K562 (cell line): ENCODE measurements around the gene EGLN1. TPM values are rescaled to one million over a fixed set of nuclear protein-coding genes. Genes with fewer than 3 reads are reported as not detected.

Experiments used
- ATAC-seq: fragments of 200-7000 bp; cut with Tn5 transposase; 3 replicates; pipeline ENCODE4 v1.9.1; 2020; ENCODE audit warnings: moderate library complexity
- BruUV-seq: library from RNA; stranded (reverse); fragments of 400-500 nt; replicated peaks from 2 replicates; lab custom pipeline; 2021; lab: Mats Ljungman, UMichigan
- CTCF ChIA-PET: fragments of 300-600 bp; formaldehyde crosslinking; extraction: SDS; loops from one replicate; lab custom pipeline; 2021; ENCODE audit warnings: low intra/inter-chr PET ratio; lab: Yijun Ruan, JAX
- POLR2A ChIA-PET: fragments of 300-600, 350-650 bp; sonication (Branson Sonifier 250); formaldehyde crosslinking; extraction: SDS; loops from one replicate; lab custom pipeline; 2021; ENCODE audit warnings: antibody characterized with exemption, inconsistent platforms; lab: Yijun Ruan, JAX
- DNase-seq, 4 experiments: peaks; one replicate each; pipeline versions ENCODE4 v3.0.0 to v3.0.0-alpha.2; 2011 to 2018; ENCODE audit warnings: low spot score in 3 of 4, mixed read lengths in 3 of 4; ENCODE audit errors: extremely low read depth in 1 of 4
- FAIRE-seq: peaks from 2 replicates; lab custom pipeline; 2011; peaks lifted over from hg19 to GRCh38; lab: Jason Lieb, UNC
- H2AFZ ChIP-seq: 2 replicates; pipeline ENCODE4 v1.6.0; 2011; ENCODE audit warnings: low read depth, low read length, control low read depth, inconsistent platforms
- H3K27ac ChIP-seq: fragments of 200-600 bp; 3 replicates; pipeline ENCODE4 v1.8.0; 2011; ENCODE audit warnings: low read depth, mild to moderate bottlenecking, control low read depth, inconsistent platforms, low read length, moderate library complexity, mixed read lengths; ENCODE audit errors: extremely low read depth
- H3K27me3 ChIP-seq, 2 experiments: fragments of 300-600 bp in 1 of 2; 2 replicates in 1 of 2; 3 replicates in 1 of 2; pipeline versions ENCODE4 v1.6.0 to v1.8.0; 2011; ENCODE audit warnings: inconsistent platforms in 2 of 2, low read length in 2 of 2, mild to moderate bottlenecking in 1 of 2, mixed read lengths in 1 of 2, moderate library complexity in 1 of 2; ENCODE audit not compliant: control insufficient read depth in 2 of 2, insufficient read depth in 2 of 2
- H3K36me3 ChIP-seq: fragments of 300-600 bp; 3 replicates; pipeline ENCODE4 v1.8.0; 2011; ENCODE audit warnings: mild to moderate bottlenecking, low read length, inconsistent platforms; ENCODE audit not compliant: control insufficient read depth, insufficient read depth
- H3K4me1 ChIP-seq, 2 experiments: fragments of 200-600 bp in 1 of 2; replicated peaks in 1 of 2; 2 replicates in 1 of 2; 3 replicates in 1 of 2; pipeline versions ENCODE4 v1.5.1 to v1.8.0; 2011; ENCODE audit warnings: inconsistent platforms in 2 of 2, low read length in 2 of 2, mild to moderate bottlenecking in 1 of 2, mixed read lengths in 1 of 2, moderate library complexity in 1 of 2; ENCODE audit not compliant: control insufficient read depth in 2 of 2, insufficient read depth in 2 of 2
- H3K4me2 ChIP-seq: 2 replicates; pipeline ENCODE4 v1.6.1; 2011; ENCODE audit warnings: low read length, control low read depth, inconsistent platforms, mixed read lengths; ENCODE audit not compliant: insufficient read depth
- H3K4me3 ChIP-seq: fragments of 200-600 bp; sonication (generic), shearing (Covaris generic); 2 replicates; pipeline ENCODE4 v1.5.1; 2016; ENCODE audit warnings: control low read depth, inconsistent platforms
- H3K79me2 ChIP-seq: fragments of 200-600 bp; 3 replicates; pipeline ENCODE4 v1.8.0; 2011; ENCODE audit warnings: low read length, inconsistent platforms; ENCODE audit not compliant: control insufficient read depth, insufficient read depth
- H3K9ac ChIP-seq, 2 experiments: 2 replicates each; pipeline versions ENCODE4 v1.6.0 to v1.6.1; 2011; ENCODE audit warnings: low read depth in 2 of 2, low read length in 2 of 2, control low read depth in 1 of 2, inconsistent platforms in 1 of 2, mild to moderate bottlenecking in 1 of 2, mixed read lengths in 1 of 2; ENCODE audit not compliant: insufficient read depth in 1 of 2
- H3K9me1 ChIP-seq: one replicate; pipeline ENCODE4 v1.6.0; 2011; ENCODE audit warnings: inconsistent platforms, mild to moderate bottlenecking, low read length, moderate library complexity; ENCODE audit not compliant: control insufficient read depth, insufficient read depth
- H3K9me3 ChIP-seq: replicated peaks from 2 replicates; pipeline ENCODE4 v1.5.1; 2011; ENCODE audit warnings: low read depth, low read length, inconsistent platforms; ENCODE audit not compliant: control insufficient read depth, insufficient read depth
- H4K20me1 ChIP-seq: replicated peaks from 2 replicates; pipeline ENCODE4 v1.6.1; 2011; ENCODE audit warnings: low read length, inconsistent platforms, mixed read lengths; ENCODE audit not compliant: control insufficient read depth, insufficient read depth
- ATF6 ChIP-seq: sonication (generic); formaldehyde crosslinking; IDR thresholded peaks from 2 replicates; pipeline ENCODE4 v1.4.0; 2020; ENCODE audit warnings: mild to moderate bottlenecking, missing genetic modification reagents
- ELK3 ChIP-seq: fragments of 450-650 bp; formaldehyde crosslinking; IDR thresholded peaks from 2 replicates; pipeline ENCODE4 v1.4.0; 2020; ENCODE audit warnings: mild to moderate bottlenecking
- KDM2B ChIP-seq: fragments of 250-450 bp; sonication (Bioruptor Pico); IDR thresholded peaks from 2 replicates; pipeline ENCODE4 v1.8.0; 2021; ENCODE audit warnings: mild to moderate bottlenecking, moderate library complexity
- RB1 ChIP-seq: fragments of 450-650 bp; IDR thresholded peaks from 2 replicates; pipeline ENCODE4 v1.6.1; 2017; ENCODE audit warnings: low read depth, mild to moderate bottlenecking
- RBM34 ChIP-seq: fragments of 200-400 bp; formaldehyde crosslinking; IDR thresholded peaks from 2 replicates; pipeline ENCODE4 v1.6.1; 2018; ENCODE audit warnings: low read length, borderline replicate concordance; ENCODE audit not compliant: insufficient read depth
- SIN3A ChIP-seq, 2 experiments: fragments of 150-350 bp in 1 of 2; IDR thresholded peaks; 2 replicates each; pipeline ENCODE4 v1.6.1; 2011 to 2016; ENCODE audit warnings: borderline replicate concordance in 2 of 2, low read depth in 2 of 2, low read length in 2 of 2, mild to moderate bottlenecking in 2 of 2, moderate library complexity in 2 of 2; ENCODE audit not compliant: control insufficient read depth in 1 of 2
- SMAD1 ChIP-seq: fragments of 150-350 bp; IDR thresholded peaks from 2 replicates; pipeline ENCODE4 v1.6.1; 2014; ENCODE audit warnings: low read length, low read depth; ENCODE audit not compliant: partially characterized antibody
- TAF9B ChIP-seq: fragments of 450-650 bp; IDR thresholded peaks from 2 replicates; pipeline ENCODE4 v1.6.1; 2018; ENCODE audit warnings: mild to moderate bottlenecking; ENCODE audit not compliant: partially characterized antibody
- VEZF1 ChIP-seq: fragments of 200-800 bp; sonication (Bioruptor generic); IDR thresholded peaks from 2 replicates; pipeline ENCODE4 v1.6.1; 2017; ENCODE audit warnings: missing genetic modification characterization, missing compliant biosample characterization
- WGBS: fragments of 100-300 bp; shearing (Covaris generic); methylation state at CpG from one replicate; pipeline ENCODE4 v1.1.6; 2016; ENCODE audit warnings: low coverage, mixed read lengths; ENCODE audit not compliant: insufficient coverage; ENCODE audit errors: missing lambda C conversion rate; 5-methylcytosine and 5-hydroxymethylcytosine counted together
- in situ Hi-C: fragments of 300-500 bp; cut with MboI; formaldehyde crosslinking; loops from 4 replicates; pipeline ENCODE4 v1.15.0; 2018; ENCODE audit warnings: inconsistent platforms, mixed read lengths
- intact Hi-C: fragments of 100-400 bp; cut with micrococcal nuclease; formaldehyde crosslinking; loops from 2 replicates; pipeline ENCODE4 v1.14.2; 2022
- polyA plus RNA-seq, 8 experiments: library from polyadenylated mRNA; depleted of rRNA in 4 of 8; stranded (reverse) in 5 of 8; unstranded in 3 of 8; fragments of >200 nt; fragmentation: Nextera tagmentation in 2 of 8; fragmentation: Illumina TruSeq in 1 of 8; extraction: Ambion mirVana in 2 of 8; extraction: Trizol in 1 of 8; gene quantifications; 2 replicates each; pipeline versions ENCODE4 v1.2.1 to v1.2.3, GENCODE V29; 2011 to 2014; ENCODE audit warnings: inconsistent platforms in 1 of 8, missing spikeins in 1 of 8
- total RNA-seq, 7 experiments: library from RNA; depleted of rRNA in 6 of 7; stranded (reverse); fragments of >200 nt in 6 of 7; fragmentation: Illumina TruSeq in 2 of 7; extraction: Trizol in 2 of 7; gene quantifications; 2 replicates each; pipeline versions ENCODE4 v1.2.1 to v1.2.3, GENCODE V29; 2011 to 2021; ENCODE audit warnings: low replicate concordance in 1 of 7
- TF ChIP-seq, protein P1 (sequence below): fragments of 250-450 bp; sonication (Bioruptor Pico); IDR thresholded peaks from 2 replicates; pipeline ENCODE4 v1.8.0; 2021; ENCODE audit warnings: borderline replicate concordance, mild to moderate bottlenecking, moderate library complexity; ENCODE audit not compliant: poor library complexity, severe bottlenecking
- TF ChIP-seq, protein P2 (sequence below): fragments of 450-650 bp; formaldehyde crosslinking; IDR thresholded peaks from 2 replicates; pipeline ENCODE4 v1.4.0; 2022; ENCODE audit warnings: mild to moderate bottlenecking, moderate library complexity

The EGLN1 gene
- total and polyA plus RNA-seq, 9 of the 15 experiments (the other 6 are each of a cell fraction or from before 2014, with no cell fraction given): 5.2 to 54.3 (median 24.6) TPM

- TF ChIP-seq VEZF1 (CRISPR knock-in tag) (no peak), SIN3A (IDR thresholded peaks at IDR 0.05; ENCODE audit: borderline replicate concordance in 2 of 2, control insufficient read depth in 1 of 2, low read depth in 2 of 2, low read length in 2 of 2) (no peak), SMAD1 (no peak), RB1 (no peak)
These were observed 74.1 kb downstream of the EGLN1 start (continued) for GRCh38 chr1:231347961-231348360.

DNA sequence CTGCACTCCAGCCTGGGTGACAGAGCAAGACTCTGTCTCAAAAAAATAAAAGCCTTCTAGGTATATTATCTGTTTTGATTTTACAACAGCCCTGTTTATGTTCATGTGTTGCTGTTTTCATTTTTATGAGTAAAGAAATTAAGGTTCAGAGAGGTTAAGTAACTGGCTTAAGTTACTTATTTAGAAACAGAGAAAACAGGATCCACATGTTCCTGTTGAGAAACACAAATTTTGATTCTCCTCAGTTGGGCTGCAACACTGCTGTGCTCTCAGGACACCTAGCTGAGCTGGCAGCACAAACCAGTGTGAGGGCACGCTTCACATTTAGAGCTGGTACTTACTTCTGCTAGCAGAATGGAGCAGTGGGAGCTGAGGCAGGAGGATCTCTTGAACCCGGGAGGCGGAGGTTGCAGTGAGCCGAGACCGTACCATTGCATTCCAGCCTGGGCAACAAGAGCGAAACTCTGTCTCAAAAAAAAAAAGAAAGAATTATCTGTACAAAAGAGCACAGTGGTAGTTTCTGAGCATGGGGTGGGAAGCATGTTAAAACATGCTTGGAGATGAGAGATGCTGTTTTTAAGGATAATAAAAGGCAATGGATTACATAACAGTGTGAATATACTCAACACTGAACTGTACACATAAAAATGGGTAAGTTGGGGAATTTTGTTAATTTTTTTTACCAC is 81.6 kb downstream of the EGLN1 start:
- peaks cover 10 to 29% of the 10 kb centered on the region in 2 experiments; a peak in 4 of 5 replicates for H3K4me1 ChIP-seq
- no peak for ATAC-seq
- POLR2A ChIA-PET: interaction anchor here (2.8 kb wide), 1 partner anchor 9 kb away, joined by 10 read pairs; no protein-coding TSS in a partner anchor
- CTCF ChIA-PET: no interaction called here
- peak overlapping the region in 1 of 2 experiments; percentile 33; a peak in 1 of 4 replicates for H3K9ac ChIP-seq
- intact Hi-C loops: no loop called here
- H4K20me1 ChIP-seq: peaks cover 15% of the 10 kb centered on the region
- H3K27ac ChIP-seq: no peak overlapping the region
- H3K79me2 ChIP-seq: peaks cover 60% of the 10 kb centered on the region
- H3K4me3 ChIP-seq: no peak overlapping the region
- H2AFZ ChIP-seq: no peak overlapping the region
- no peak for FAIRE-seq
- DNase-seq: no peak
- H3K4me2 ChIP-seq: no peak overlapping the region
- H3K9me1 ChIP-seq: no peaks in the 10 kb centered on the region
- 95% methylated on average over 6 of the region's 6 CpGs for WGBS
- no peaks in the 10 kb centered on the region for H3K27me3 ChIP-seq
- in situ Hi-C loops: no loop called here
- peaks cover 41% of the 10 kb centered on the region for H3K36me3 ChIP-seq
- no peaks in the 10 kb centered on the region for H3K9me3 ChIP-seq
- no TSS peak for BruUV-seq
- TF ChIP-seq ATF6 (CRISPR knock-in tag) (no peak), TAF9B (no peak), KDM2B (no peak), RBM34 (no peak), ELK3 (CRISPR knock-in tag) (no peak)
- TF ChIP-seq, protein P1, sequence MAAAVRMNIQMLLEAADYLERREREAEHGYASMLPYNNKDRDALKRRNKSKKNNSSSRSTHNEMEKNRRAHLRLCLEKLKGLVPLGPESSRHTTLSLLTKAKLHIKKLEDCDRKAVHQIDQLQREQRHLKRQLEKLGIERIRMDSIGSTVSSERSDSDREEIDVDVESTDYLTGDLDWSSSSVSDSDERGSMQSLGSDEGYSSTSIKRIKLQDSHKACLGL (CRISPR knock-in tag): no peak
- TF ChIP-seq, protein P2, sequence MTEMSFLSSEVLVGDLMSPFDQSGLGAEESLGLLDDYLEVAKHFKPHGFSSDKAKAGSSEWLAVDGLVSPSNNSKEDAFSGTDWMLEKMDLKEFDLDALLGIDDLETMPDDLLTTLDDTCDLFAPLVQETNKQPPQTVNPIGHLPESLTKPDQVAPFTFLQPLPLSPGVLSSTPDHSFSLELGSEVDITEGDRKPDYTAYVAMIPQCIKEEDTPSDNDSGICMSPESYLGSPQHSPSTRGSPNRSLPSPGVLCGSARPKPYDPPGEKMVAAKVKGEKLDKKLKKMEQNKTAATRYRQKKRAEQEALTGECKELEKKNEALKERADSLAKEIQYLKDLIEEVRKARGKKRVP (CRISPR knock-in tag): no peak
